BLaER1 treated with 17β-estradiol and CSF1 and Interleukin-3, amounts not matched to agents 10 nM and 100 nM (cell line): ENCODE results near the gene MIEF2.

Experiments
- H3K27ac ChIP-seq, 11 experiments: shearing (Covaris generic); formaldehyde crosslinking; 2 replicates each; pipeline ENCODE4 v1.8.1; 2022
- H3K27me3 ChIP-seq, 11 experiments: shearing (Covaris generic); formaldehyde crosslinking; 2 replicates each; pipeline ENCODE4 v1.8.1; 2022
- H3K36me3 ChIP-seq, 11 experiments: shearing (Covaris generic); formaldehyde crosslinking; 2 replicates each; pipeline ENCODE4 v1.8.1; 2022
- H3K4me1 ChIP-seq, 10 experiments: shearing (Covaris generic); formaldehyde crosslinking; 2 replicates each; pipeline ENCODE4 v1.8.1; 2022
- H3K4me2 ChIP-seq, 11 experiments: shearing (Covaris generic); formaldehyde crosslinking; 2 replicates each; pipeline ENCODE4 v1.8.1; 2022
- H3K4me3 ChIP-seq, 10 experiments: shearing (Covaris generic); formaldehyde crosslinking; 2 replicates each; pipeline ENCODE4 v1.8.1; 2022
- H3K9ac ChIP-seq, 11 experiments: shearing (Covaris generic); formaldehyde crosslinking; 2 replicates each; pipeline ENCODE4 v1.8.1; 2022
- H3K9me3 ChIP-seq, 11 experiments: shearing (Covaris generic); formaldehyde crosslinking; replicated peaks in 1 of 11; 2 replicates each; pipeline ENCODE4 v1.8.1; 2022
- H4K20me1 ChIP-seq, 11 experiments: shearing (Covaris generic); formaldehyde crosslinking; 2 replicates each; pipeline ENCODE4 v1.8.1; 2022
- Cebpa-rat ChIP-seq, 11 experiments: shearing (Covaris generic); IDR thresholded peaks; 2 replicates each; pipeline ENCODE4 v1.8.1; 2022

Gene MIEF2

GRCh38 chr17:18262641-18263040, 2.2 kb downstream of the MIEF2 start:
- H3K9me3 ChIP-seq, result no peaks in the 10 kb centered on the region
- no peaks in the 10 kb centered on the region for H3K27me3 ChIP-seq
- H3K4me1 ChIP-seq, result peaks cover 29 to 37% (median 33%) of the 10 kb centered on the region in 10 experiments
- TF ChIP-seq Cebpa-rat (IDR thresholded peaks at IDR 0.05), result no peak
- peak overlapping the region in 6 of 11 experiments; percentile 92 to 98 (median 95); a peak in 7 of 22 replicates for H3K4me2 ChIP-seq
- no peak overlapping the region for H3K4me3 ChIP-seq
- no peak overlapping the region for H3K27ac ChIP-seq
- H4K20me1 ChIP-seq, result peaks cover under 1 to 31% (median 10%) of the 10 kb centered on the region in 11 experiments; a peak in 19 of 22 replicates
- peak overlapping the region in 4 of 11 experiments; percentile 79 to 86 (median 84); a peak in 3 of 22 replicates for H3K9ac ChIP-seq
- H3K36me3 ChIP-seq, result peaks cover 7 to 34% (median 28%) of the 10 kb centered on the region in 11 experiments; a peak in 16 of 22 replicates

- Histone ChIP-seq H3K9ac (no peak overlapping the region), H3K27me3 (no peaks in the 10 kb centered on the region), H3K27ac (no peak overlapping the region), H3K4me3 (no peak overlapping the region), H3K4me2 (no peak overlapping the region), H3K36me3 (peaks cover 7 to 34% (median 28%) of the 10 kb centered on the region in 11 experiments; a peak in 16 of 22 replicates), H4K20me1 (peaks cover 0 to 43% (median 10%) of the 10 kb centered on the region in 11 experiments; a peak in 12 of 22 replicates), H3K4me1 (peaks cover 22 to 33% (median 28%) of the 10 kb centered on the region in 10 experiments), H3K9me3 (no peaks in the 10 kb centered on the region)
- no peak for TF ChIP-seq Cebpa-rat (IDR thresholded peaks at IDR 0.05)
Measured at GRCh38 chr17:18263885-18264682, 3.6 kb downstream of the MIEF2 start.

DNA sequence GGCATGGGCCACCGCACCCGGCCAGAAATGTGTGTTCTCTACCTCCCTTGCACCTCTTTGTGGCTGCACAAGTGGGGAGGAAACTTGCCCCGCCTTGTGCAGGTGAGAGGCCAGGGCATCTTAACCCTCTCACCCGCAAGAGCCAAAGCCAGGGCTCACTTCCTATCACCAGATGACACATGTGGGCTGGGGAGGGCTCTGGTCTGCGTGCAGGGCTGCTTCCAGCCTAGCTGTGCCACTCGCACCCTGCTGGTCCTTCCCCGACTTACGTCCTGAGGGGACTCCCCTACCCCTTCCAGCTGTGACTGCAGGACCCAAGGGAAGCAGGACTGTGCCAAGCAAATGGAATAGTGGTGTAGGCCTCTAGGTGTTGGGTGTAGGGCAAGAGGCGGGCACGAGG, 6.9 kb downstream of the MIEF2 start:
- Histone ChIP-seq H3K27me3 (no peaks in the 10 kb centered on the region), H3K4me1 (peaks cover 0 to 11% (median 3%) of the 10 kb centered on the region in 10 experiments; a peak in 16 of 20 replicates), H3K9me3 (no peaks in the 10 kb centered on the region), H3K4me2 (no peak overlapping the region), H3K4me3 (no peak overlapping the region), H3K9ac (no peak overlapping the region), H3K27ac (no peak overlapping the region), H3K36me3 (peaks cover 28 to 60% (median 50%) of the 10 kb centered on the region in 11 experiments; a peak in 20 of 22 replicates), H4K20me1 (peaks cover 0 to 60% (median 17%) of the 10 kb centered on the region in 11 experiments; a peak in 13 of 22 replicates)
- TF ChIP-seq Cebpa-rat (IDR thresholded peaks at IDR 0.05), result no peak

GRCh38 chr17:18267927-18268711, 7.7 kb downstream of the MIEF2 start:
- Histone ChIP-seq H3K9me3 (no peaks in the 10 kb centered on the region), H3K36me3 (peaks cover 35 to 64% (median 56%) of the 10 kb centered on the region in 11 experiments), H3K27ac (no peak overlapping the region)

DNA sequence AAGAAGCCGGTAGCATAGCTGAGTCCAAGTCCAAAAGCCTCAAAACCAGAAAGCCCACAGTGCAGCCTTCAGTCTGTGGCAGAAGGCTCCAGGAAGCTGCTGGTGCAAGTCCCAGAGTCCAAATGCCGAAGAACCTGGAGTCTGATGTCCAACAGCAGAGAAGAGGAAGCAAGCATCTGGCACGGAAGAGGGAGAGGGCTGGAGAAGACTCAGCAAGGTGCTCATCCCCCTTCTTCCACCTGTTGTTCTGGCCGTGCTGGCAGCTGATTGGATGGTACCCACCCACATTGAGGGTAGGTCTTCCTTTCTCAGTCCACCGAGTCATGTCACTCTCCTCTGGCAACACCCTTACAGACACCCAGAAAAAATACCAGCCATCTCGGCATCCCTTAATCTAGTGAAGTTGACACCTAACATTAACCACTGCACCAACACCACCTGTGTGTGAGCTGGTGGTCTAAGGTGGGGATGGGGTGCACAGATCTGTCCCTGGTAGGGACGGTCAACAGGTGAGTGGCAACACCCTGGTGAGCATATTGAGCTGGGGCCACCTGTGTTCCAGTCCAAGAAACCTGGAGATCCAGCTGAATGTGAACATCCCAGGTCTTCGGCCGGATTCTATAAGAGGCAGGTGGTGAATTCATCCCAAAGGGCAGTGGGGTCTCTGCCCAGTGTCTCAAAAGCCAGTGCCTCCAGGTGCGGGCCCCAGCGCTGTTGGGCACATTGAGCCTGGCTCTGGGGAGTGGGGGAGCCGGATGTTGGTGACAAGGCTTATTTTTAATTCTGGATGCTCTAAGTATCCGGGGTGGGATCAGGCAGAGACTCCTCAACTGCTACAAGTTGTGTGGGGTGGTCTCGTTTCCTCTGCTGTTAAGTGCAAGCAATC, 9.8 kb downstream of the MIEF2 start:
- no peak overlapping the region for H3K4me2 ChIP-seq
- TF ChIP-seq Cebpa-rat (IDR thresholded peaks at IDR 0.05), result no peak

More at GRCh38 chr17:18267927-18268711, 7.7 kb downstream of the MIEF2 start:
- Histone ChIP-seq H3K4me1 (peaks cover 0 to 5% (median 0%) of the 10 kb centered on the region in 10 experiments; a peak in 3 of 20 replicates), H3K4me2 (no peak overlapping the region), H4K20me1 (peaks cover 0 to 59% (median 15%) of the 10 kb centered on the region in 11 experiments; a peak in 11 of 22 replicates), H3K27me3 (no peaks in the 10 kb centered on the region), H3K4me3 (no peak overlapping the region), H3K9ac (no peak overlapping the region)
- TF ChIP-seq Cebpa-rat (IDR thresholded peaks at IDR 0.05), result no peak

GRCh38 chr17:18277076-18277475, 16.6 kb downstream of the MIEF2 start:
- H3K27me3 ChIP-seq, result no peaks in the 10 kb centered on the region
- peaks cover 0 to 82% (median 37%) of the 10 kb centered on the region in 11 experiments; a peak in 16 of 22 replicates for H4K20me1 ChIP-seq
- H3K9ac ChIP-seq, result no peak overlapping the region; a peak in 1 of 22 replicates
- H3K4me2 ChIP-seq, result no peak overlapping the region
- peaks cover 91 to 100% (median 99%) of the 10 kb centered on the region in 11 experiments for H3K36me3 ChIP-seq
- no peak overlapping the region for H3K4me3 ChIP-seq
- H3K27ac ChIP-seq, result no peak overlapping the region
- no peaks in the 10 kb centered on the region for H3K9me3 ChIP-seq
- no peak for TF ChIP-seq Cebpa-rat (IDR thresholded peaks at IDR 0.05)
- 0 out of 20 replicates have a peak, but pooled peaks cover 0 to 4% (median 0%) of the 10 kb centered on the region in 10 experiments for H3K4me1 ChIP-seq

More for the DNA sequence above, 9.8 kb downstream of the MIEF2 start:
- H3K36me3 ChIP-seq, result peaks cover 43 to 64% (median 56%) of the 10 kb centered on the region in 11 experiments
- H4K20me1 ChIP-seq, result peaks cover 0 to 62% (median 17%) of the 10 kb centered on the region in 11 experiments; a peak in 11 of 22 replicates
- no peak overlapping the region for H3K4me3 ChIP-seq
- no peak overlapping the region for H3K9ac ChIP-seq
- H3K27me3 ChIP-seq, result no peaks in the 10 kb centered on the region
- no peak overlapping the region for H3K27ac ChIP-seq
- no peaks in the 10 kb centered on the region for H3K9me3 ChIP-seq
- H3K4me1 ChIP-seq, result peaks cover 0 to 5% (median 0%) of the 10 kb centered on the region in 10 experiments; a peak in 2 of 20 replicates

- no peaks in the 10 kb centered on the region for H3K4me1 ChIP-seq
- H3K4me2 ChIP-seq, result no peak overlapping the region
- no peaks in the 10 kb centered on the region for H3K27me3 ChIP-seq
- no peaks in the 10 kb centered on the region for H3K9me3 ChIP-seq
- peaks cover 97 to 100% (median 99%) of the 10 kb centered on the region in 11 experiments for H3K36me3 ChIP-seq
- peaks cover 0 to 84% (median 39%) of the 10 kb centered on the region in 11 experiments; a peak in 16 of 22 replicates for H4K20me1 ChIP-seq
- no peak overlapping the region for H3K9ac ChIP-seq
- TF ChIP-seq Cebpa-rat (IDR thresholded peaks at IDR 0.05), result no peak
- H3K27ac ChIP-seq, result no peak overlapping the region
- H3K4me3 ChIP-seq, result no peak overlapping the region
Measured at GRCh38 chr17:18278867-18279266, 18.4 kb downstream of the MIEF2 start.

GRCh38 chr17:18280249-18280648, 19.8 kb downstream of the MIEF2 start:
- Histone ChIP-seq H3K27me3 (no peaks in the 10 kb centered on the region), H3K4me1 (no peaks in the 10 kb centered on the region), H3K27ac (no peak overlapping the region), H3K36me3 (peaks cover 99 to 100% (median 100%) of the 10 kb centered on the region in 11 experiments), H3K9ac (no peak overlapping the region), H4K20me1 (peaks cover 0 to 82% (median 36%) of the 10 kb centered on the region in 11 experiments; a peak in 17 of 22 replicates), H3K4me2 (no peak overlapping the region), H3K4me3 (no peak overlapping the region), H3K9me3 (no peaks in the 10 kb centered on the region)
- TF ChIP-seq Cebpa-rat (IDR thresholded peaks at IDR 0.05), result no peak
